Neural progenitor cell (in vitro differentiated cells): ENCODE results near the gene GMPR. TPM values are rescaled to one million over a fixed set of nuclear protein-coding genes. Genes with fewer than 3 reads are reported as not detected.

Experiments
- DNase-seq: peaks from one replicate; pipeline ENCODE4 v3.0.0-alpha.2; 2016; ENCODE audit warnings: low spot score
- H2AFZ ChIP-seq: fragments of 200-600 bp; sonication (generic); replicated peaks from 2 replicates; pipeline ENCODE4 v1.6.1; 2016; ENCODE audit warnings: antibody characterized with exemption
- H3F3A ChIP-seq: fragments of 200-600 bp; sonication (generic); 2 replicates; pipeline ENCODE4 v1.6.1; 2016; ENCODE audit warnings: antibody characterized with exemption, low read depth
- H3K27ac ChIP-seq: fragments of 200-600 bp; sonication (generic); 2 replicates; pipeline ENCODE4 v1.5.1; 2016; ENCODE audit warnings: mild to moderate bottlenecking
- H3K27me3 ChIP-seq: fragments of 200-600 bp; sonication (generic); 2 replicates; pipeline ENCODE4 v1.6.1; 2016; ENCODE audit warnings: mild to moderate bottlenecking, moderate library complexity
- H3K36me3 ChIP-seq: fragments of 200-600 bp; sonication (generic); 2 replicates; pipeline ENCODE4 v1.5.1; 2016
- H3K4me1 ChIP-seq: fragments of 200-600 bp; sonication (generic); 2 replicates; pipeline ENCODE4 v1.6.1; 2016; ENCODE audit warnings: mixed run types
- H3K4me2 ChIP-seq: fragments of 200-600 bp; sonication (generic); 2 replicates; pipeline ENCODE4 v1.6.1; 2016
- H3K4me3 ChIP-seq: fragments of 200-600 bp; sonication (generic); 2 replicates; pipeline ENCODE4 v1.5.1; 2016
- H3K79me2 ChIP-seq: fragments of 200-600 bp; sonication (generic); 2 replicates; pipeline ENCODE4 v1.6.1; 2016; ENCODE audit warnings: low read depth
- H3K9ac ChIP-seq: fragments of 200-600 bp; sonication (generic); 2 replicates; pipeline ENCODE4 v1.6.1; 2016
- H3K9me3 ChIP-seq: fragments of 200-600 bp; sonication (generic); 2 replicates; pipeline ENCODE4 v1.5.1; 2016; ENCODE audit warnings: low read depth
- H4K20me1 ChIP-seq: fragments of 200-600 bp; sonication (generic); 2 replicates; pipeline ENCODE4 v1.6.1; 2016; ENCODE audit warnings: low read depth
- H3K27ac Mint-ChIP-seq: 3 replicates; pipeline ENCODE4 v1.8.0; 2021; ENCODE audit warnings: mixed read lengths
- H3K27me3 Mint-ChIP-seq: 2 replicates; pipeline ENCODE4 v1.8.0; 2022; ENCODE audit warnings: low read depth, mild to moderate bottlenecking, inconsistent platforms, moderate library complexity, mixed read lengths; ENCODE audit not compliant: insufficient read depth
- H3K36me3 Mint-ChIP-seq: 3 replicates; pipeline ENCODE4 v1.8.0; 2021; ENCODE audit warnings: mixed read lengths
- H3K4me1 Mint-ChIP-seq: 3 replicates; pipeline ENCODE4 v1.8.0; 2021; ENCODE audit warnings: mixed read lengths
- H3K4me3 Mint-ChIP-seq: 3 replicates; pipeline ENCODE4 v1.8.0; 2021; ENCODE audit warnings: mild to moderate bottlenecking, moderate library complexity, mixed read lengths
- H3K9me3 Mint-ChIP-seq: 3 replicates; pipeline ENCODE4 v1.8.0; 2020; ENCODE audit warnings: mixed read lengths
- CTCF ChIP-seq: fragments of 200-600 bp; sonication (generic); IDR thresholded peaks from 2 replicates; pipeline ENCODE4 v1.5.1; 2017; ENCODE audit warnings: antibody characterized with exemption, mild to moderate bottlenecking
- EZH2 ChIP-seq: fragments of 200-600 bp; sonication (generic); IDR thresholded peaks from 2 replicates; pipeline ENCODE4 v1.6.1; 2017; ENCODE audit warnings: antibody characterized with exemption, mild to moderate bottlenecking, moderate library complexity
- EZH2phosphoT487 ChIP-seq: fragments of 200-600 bp; sonication (generic); IDR thresholded peaks from 2 replicates; pipeline ENCODE4 v1.6.1; 2017; ENCODE audit warnings: antibody characterized with exemption
- total RNA-seq: library from RNA; depleted of rRNA; stranded (reverse); fragments of >200 nt; gene quantifications from 2 replicates; pipeline ENCODE4 v1.2.3, GENCODE V29; 2015; ENCODE audit warnings: low replicate concordance

GMPR gene
- total RNA-seq, 1 donor from 2014 or later, result not detected

GRCh38 chr6:16249971-16250370, 11.6 kb downstream of the GMPR start:
- Histone ChIP-seq H3K4me3 (no peak overlapping the region), H3K4me1 (peaks cover 25% of the 10 kb centered on the region), H3K36me3 (no peaks in the 10 kb centered on the region), H3K27me3 (peaks cover 62% of the 10 kb centered on the region), H3K9me3 (no peaks in the 10 kb centered on the region), H3F3A (peaks cover 35% of the 10 kb centered on the region), H3K4me2 (peak overlapping the region; percentile 62), H3K79me2 (no peaks in the 10 kb centered on the region), H3K27ac (peak overlapping the region; percentile 77), H2AFZ (no peak overlapping the region), H3K9ac (no peak overlapping the region), H4K20me1 (peaks cover 12% of the 10 kb centered on the region)
- no peaks in the 10 kb centered on the region for H3K36me3 Mint-ChIP-seq
- peaks cover 5% of the 10 kb centered on the region for H3K9me3 Mint-ChIP-seq
- H3K4me3 Mint-ChIP-seq, result no peak overlapping the region
- H3K4me1 Mint-ChIP-seq, result peaks cover 30% of the 10 kb centered on the region
- no peak overlapping the region for H3K27ac Mint-ChIP-seq
- peaks cover 22% of the 10 kb centered on the region for H3K27me3 Mint-ChIP-seq
- TF ChIP-seq EZH2, result no peak
- peak; percentile 78 for TF ChIP-seq EZH2phosphoT487
- DNase-seq, result peak; percentile 91

GRCh38 chr6:16251706-16252105, 13.3 kb downstream of the GMPR start:
- Histone ChIP-seq H3K4me2 (no peak overlapping the region), H3K27ac (no peak overlapping the region), H3K36me3 (no peaks in the 10 kb centered on the region), H3K9me3 (no peaks in the 10 kb centered on the region), H2AFZ (no peak overlapping the region), H3K4me1 (peaks cover 20% of the 10 kb centered on the region), H4K20me1 (peaks cover 12% of the 10 kb centered on the region), H3K9ac (no peak overlapping the region), H3F3A (peaks cover 29% of the 10 kb centered on the region), H3K4me3 (no peak overlapping the region), H3K79me2 (no peaks in the 10 kb centered on the region), H3K27me3 (peaks cover 45% of the 10 kb centered on the region)
- DNase-seq, result no peak
- no peak overlapping the region for H3K4me3 Mint-ChIP-seq
- peaks cover 18% of the 10 kb centered on the region for H3K4me1 Mint-ChIP-seq
- H3K36me3 Mint-ChIP-seq, result peaks cover 3% of the 10 kb centered on the region
- H3K27ac Mint-ChIP-seq, result no peak overlapping the region
- H3K27me3 Mint-ChIP-seq, result peaks cover 21% of the 10 kb centered on the region
- TF ChIP-seq EZH2 (no peak), EZH2phosphoT487 (no peak), CTCF (no peak)
- peaks cover 7% of the 10 kb centered on the region for H3K9me3 Mint-ChIP-seq

GRCh38 chr6:16252686-16253299, 14.4 kb downstream of the GMPR start:
- Histone ChIP-seq H3K27me3 (peaks cover 42% of the 10 kb centered on the region), H3K9me3 (no peaks in the 10 kb centered on the region), H4K20me1 (peaks cover 12% of the 10 kb centered on the region), H3K36me3 (no peaks in the 10 kb centered on the region), H3K9ac (no peak overlapping the region), H3K4me3 (no peak overlapping the region), H3F3A (peaks cover 29% of the 10 kb centered on the region), H3K4me1 (peaks cover 23% of the 10 kb centered on the region), H3K4me2 (no peak overlapping the region), H3K79me2 (no peaks in the 10 kb centered on the region), H2AFZ (no peak overlapping the region), H3K27ac (no peak overlapping the region)
- DNase-seq, result no peak
- Mint-ChIP-seq H3K4me1 (peaks cover 20% of the 10 kb centered on the region), H3K36me3 (peaks cover 5% of the 10 kb centered on the region), H3K27me3 (peaks cover 14% of the 10 kb centered on the region), H3K4me3 (no peak overlapping the region), H3K9me3 (peaks cover 7% of the 10 kb centered on the region), H3K27ac (no peak overlapping the region)
- no peak for TF ChIP-seq EZH2phosphoT487
- no peak for TF ChIP-seq CTCF
- TF ChIP-seq EZH2, result no peak

GRCh38 chr6:16253399-16254144, 15.2 kb downstream of the GMPR start:
- Mint-ChIP-seq H3K27ac (no peak overlapping the region), H3K4me1 (peaks cover 23% of the 10 kb centered on the region), H3K9me3 (peaks cover 5% of the 10 kb centered on the region), H3K4me3 (no peak overlapping the region), H3K36me3 (peaks cover 5% of the 10 kb centered on the region), H3K27me3 (peaks cover 9% of the 10 kb centered on the region)
- Histone ChIP-seq H3K4me1 (peaks cover 25% of the 10 kb centered on the region), H3K79me2 (no peaks in the 10 kb centered on the region), H3K27me3 (peaks cover 41% of the 10 kb centered on the region), H3K4me3 (no peak overlapping the region), H2AFZ (no peak overlapping the region), H3F3A (peaks cover 27% of the 10 kb centered on the region), H4K20me1 (peaks cover 12% of the 10 kb centered on the region), H3K27ac (no peak overlapping the region), H3K9ac (no peak overlapping the region), H3K9me3 (no peaks in the 10 kb centered on the region), H3K4me2 (no peak overlapping the region), H3K36me3 (no peaks in the 10 kb centered on the region)
- TF ChIP-seq EZH2 (no peak), CTCF (no peak), EZH2phosphoT487 (no peak)
- no peak for DNase-seq
